CD4-positive, alpha-beta T cell treated with Interleukin-21 for 1 hour (primary cell): Measurements from ENCODE around the gene SPHK2.
"Not testable (repeated sequence)": the region's sequence is repeated elsewhere in the genome, so short reads cannot be mapped to it uniquely, and the experiment has no call there.

Experiments
- DNase-seq: peaks from one replicate; pipeline ENCODE4 v3.0.0-alpha.2; 2020

The SPHK2 gene

GRCh38 chr19:48661711-48662090, 42.4 kb downstream of the SPHK2 start:
- DNase-seq = no peak

- DNase-seq = no peak
These were observed 44.4 kb downstream of the SPHK2 start for GRCh38 chr19:48663667-48664066.

GRCh38 chr19:48664476-48664875, 45.2 kb downstream of the SPHK2 start:
- DNase-seq = no peak

GRCh38 chr19:48665786-48666185, 46.5 kb downstream of the SPHK2 start:
- DNase-seq = no peak

GRCh38 chr19:48668332-48668731, 49.0 kb downstream of the SPHK2 start:
- no peak for DNase-seq

- no peak for DNase-seq
These were observed 49.5 kb downstream of the SPHK2 start for GRCh38 chr19:48668761-48669160.

- no peak for DNase-seq
These were observed 50.8 kb downstream of the SPHK2 start for GRCh38 chr19:48669903-48670668.

- DNase-seq = no peak
These were observed 51.6 kb downstream of the SPHK2 start for GRCh38 chr19:48670699-48671445.

GRCh38 chr19:48671446-48671995, 52.2 kb downstream of the SPHK2 start:
- no peak for DNase-seq

GRCh38 chr19:48672994-48673393, 53.7 kb downstream of the SPHK2 start, which contains the start of gene NTN5:
TSS of gene NTN5 (minus strand) at chr19:48673017. CDS start at chr19:48670986, 2,031 bp downstream.
- DNase-seq = no peak

GRCh38 chr19:48673436-48674100, 54.3 kb downstream of the SPHK2 start:
- DNase-seq = no peak

- no peak for DNase-seq
These were observed 55.0 kb downstream of the SPHK2 start for GRCh38 chr19:48674216-48674809.

- peak; percentile 85 for DNase-seq
These were observed 55.9 kb downstream of the SPHK2 start for GRCh38 chr19:48674921-48675824.

GRCh38 chr19:48676487-48676886, 57.2 kb downstream of the SPHK2 start:
- no peak for DNase-seq

- DNase-seq = no peak
These were observed 57.6 kb downstream of the SPHK2 start for GRCh38 chr19:48676887-48677286.

GRCh38 chr19:48678201-48678600, 58.9 kb downstream of the SPHK2 start:
- DNase-seq = no peak

GRCh38 chr19:48680006-48680405, 60.7 kb downstream of the SPHK2 start:
- not testable (repeated sequence) for DNase-seq
